ENCODE data around the gene ABCC1.

Gene ABCC1

DNA sequence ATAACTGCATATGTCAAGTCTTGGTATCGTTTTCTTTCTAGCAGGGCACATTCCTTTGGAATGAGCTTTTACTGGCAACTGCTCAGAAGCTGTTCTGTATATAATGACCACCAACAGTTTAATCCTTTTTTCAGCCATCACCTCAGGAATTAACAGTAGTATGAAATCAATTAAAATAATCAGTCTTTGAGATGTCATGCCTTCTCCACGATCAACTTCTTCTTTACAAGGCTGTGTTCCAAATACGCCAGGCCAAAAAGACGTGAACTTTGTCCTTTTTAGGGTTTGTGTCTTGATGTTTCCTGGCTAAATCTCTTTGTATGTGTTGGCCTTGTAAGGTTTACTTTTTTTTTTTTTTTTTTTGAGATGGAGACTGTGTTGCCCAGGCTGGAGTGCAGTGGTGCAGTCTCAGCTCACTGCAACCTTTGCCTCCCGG, 54.9 kb downstream of the ABCC1 start:
- 0 out of 2 replicates have a peak, but pooled peaks cover 5% of the 10 kb centered on the region for H4K20me1 ChIP-seq
- peaks cover 7% of the 10 kb centered on the region; the same call in 1 of the 2 replicates for H3K9me3 ChIP-seq
- H3K4me1 ChIP-seq = peaks cover 70% of the 10 kb centered on the region
- H3K27me3 ChIP-seq = no peaks in the 10 kb centered on the region
- H3K4me3 ChIP-seq = no peak overlapping the region
- H3K27ac ChIP-seq = no peak overlapping the region
- H3K9ac ChIP-seq = no peak overlapping the region
- TF ChIP-seq Cebpa-rat (IDR thresholded peaks at IDR 0.05) = no peak
- H3K4me2 ChIP-seq = no peak overlapping the region
- H3K36me3 ChIP-seq = peaks cover 27% of the 10 kb centered on the region

DNA sequence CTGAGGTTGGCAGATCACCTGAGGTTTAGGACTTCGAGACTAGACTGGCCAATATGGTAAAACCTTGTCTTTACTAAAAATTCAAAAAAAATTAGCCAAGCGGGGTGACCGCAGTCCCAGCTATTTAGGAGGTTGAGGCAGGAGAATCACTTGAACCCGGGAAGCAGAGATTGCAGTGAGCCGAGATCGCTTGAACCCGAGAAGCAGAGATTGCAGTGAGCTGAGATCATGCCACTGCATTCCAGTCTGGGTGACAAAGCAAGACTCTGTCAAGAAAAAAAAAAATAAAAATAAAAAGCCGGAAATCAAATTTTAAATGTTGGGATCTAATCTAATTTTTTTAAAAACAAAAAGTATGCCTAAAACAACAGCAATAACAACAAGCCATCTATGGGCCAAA, 56.3 kb downstream of the ABCC1 start:
- Histone ChIP-seq H3K4me3 (no peak overlapping the region), H3K27ac (no peak overlapping the region; the same call in 1 of the 2 replicates), H3K4me1 (peaks cover 70% of the 10 kb centered on the region), H3K9me3 (peaks cover 7% of the 10 kb centered on the region; the same call in 1 of the 2 replicates), H3K36me3 (peaks cover 35% of the 10 kb centered on the region), H3K9ac (no peak overlapping the region), H4K20me1 (0 out of 2 replicates have a peak, but pooled peaks cover 8% of the 10 kb centered on the region), H3K27me3 (no peaks in the 10 kb centered on the region), H3K4me2 (peak overlapping the region; percentile 82)
- no peak for TF ChIP-seq Cebpa-rat (IDR thresholded peaks at IDR 0.05)

DNA sequence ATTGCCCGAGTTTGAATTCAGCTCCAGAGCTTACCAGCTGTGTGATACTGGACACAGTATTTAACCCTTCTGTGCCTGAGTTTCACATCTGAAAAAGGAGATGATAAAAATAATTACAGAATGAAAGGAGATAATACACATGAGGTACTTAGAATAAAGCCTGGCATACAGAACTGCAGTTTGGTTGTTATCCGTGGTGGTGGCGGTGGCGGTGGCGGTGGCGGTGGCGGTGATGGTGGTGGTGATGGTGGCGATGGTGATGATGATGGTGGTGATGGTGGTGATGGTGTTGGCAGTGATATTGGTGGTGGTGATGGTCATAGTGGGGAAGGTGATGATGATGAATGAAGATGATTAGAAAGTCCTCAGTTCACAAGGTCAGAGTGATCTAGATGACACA, 57.2 kb downstream of the ABCC1 start:
- Histone ChIP-seq H3K4me2 (peak overlapping the region; percentile 82), H3K27me3 (no peaks in the 10 kb centered on the region), H3K9me3 (peaks cover 7% of the 10 kb centered on the region; the same call in 1 of the 2 replicates), H3K4me1 (peaks cover 67% of the 10 kb centered on the region), H3K4me3 (no peak overlapping the region), H3K27ac (peak overlapping the region; percentile 78; the same call in 1 of the 2 replicates), H3K9ac (no peak overlapping the region), H4K20me1 (0 out of 2 replicates have a peak, but pooled peaks cover 8% of the 10 kb centered on the region), H3K36me3 (peaks cover 41% of the 10 kb centered on the region)
- no peak for TF ChIP-seq Cebpa-rat (IDR thresholded peaks at IDR 0.05)

DNA sequence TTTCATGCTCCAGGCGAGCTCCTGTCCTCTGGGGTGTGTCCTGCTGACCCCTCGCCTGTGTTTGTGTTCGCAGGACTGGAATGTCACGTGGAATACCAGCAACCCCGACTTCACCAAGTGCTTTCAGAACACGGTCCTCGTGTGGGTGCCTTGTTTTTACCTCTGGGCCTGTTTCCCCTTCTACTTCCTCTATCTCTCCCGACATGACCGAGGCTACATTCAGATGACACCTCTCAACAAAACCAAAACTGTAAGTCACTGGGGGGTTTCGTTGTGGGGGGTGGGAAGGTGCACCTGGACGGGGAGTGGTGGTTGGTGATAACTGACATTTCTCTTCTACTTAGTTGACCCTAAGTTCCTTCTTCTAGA, 58.3 kb downstream of the ABCC1 start:
- 0 out of 2 replicates have a peak, but pooled peaks cover 8% of the 10 kb centered on the region for H4K20me1 ChIP-seq
- peaks cover 68% of the 10 kb centered on the region for H3K4me1 ChIP-seq
- H3K4me2 ChIP-seq = peak overlapping the region; percentile 82
- peak overlapping the region; percentile 40 for H3K4me3 ChIP-seq
- no peak for TF ChIP-seq Cebpa-rat (IDR thresholded peaks at IDR 0.05)
- H3K27me3 ChIP-seq = no peaks in the 10 kb centered on the region
- peaks cover 7% of the 10 kb centered on the region; the same call in 1 of the 2 replicates for H3K9me3 ChIP-seq
- H3K9ac ChIP-seq = peak overlapping the region; percentile 39
- H3K36me3 ChIP-seq = peaks cover 43% of the 10 kb centered on the region
- H3K27ac ChIP-seq = peak overlapping the region; percentile 78

DNA sequence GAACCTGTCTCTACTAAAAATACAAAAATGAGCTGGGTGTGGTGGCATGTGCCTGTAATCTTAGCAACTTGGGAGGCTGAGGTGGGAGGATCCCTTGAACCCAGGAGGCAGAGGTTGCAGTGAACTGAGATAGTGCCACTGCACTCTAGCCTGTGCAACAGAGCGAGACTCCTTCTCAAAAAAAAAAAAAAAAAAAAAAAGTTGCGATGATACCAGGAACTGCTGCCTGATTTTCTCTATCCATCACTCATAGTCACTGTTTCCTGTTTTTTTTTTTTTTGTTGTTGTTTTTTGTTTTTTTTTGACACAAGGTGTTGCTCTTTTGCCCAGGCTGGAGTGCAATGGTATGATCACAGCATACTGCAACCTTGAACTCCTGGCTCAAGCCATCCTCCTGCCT, 59.2 kb downstream of the ABCC1 start:
- H3K9ac ChIP-seq = peak overlapping the region; percentile 39; the same call in 1 of the 2 replicates
- peaks cover 46% of the 10 kb centered on the region for H3K36me3 ChIP-seq
- H4K20me1 ChIP-seq = 0 out of 2 replicates have a peak, but pooled peaks cover 8% of the 10 kb centered on the region
- no peak for TF ChIP-seq Cebpa-rat (IDR thresholded peaks at IDR 0.05)
- H3K4me1 ChIP-seq = peaks cover 77% of the 10 kb centered on the region
- peak overlapping the region; percentile 78 for H3K27ac ChIP-seq
- no peaks in the 10 kb centered on the region for H3K27me3 ChIP-seq
- H3K4me2 ChIP-seq = peak overlapping the region; percentile 82
- peaks cover 7% of the 10 kb centered on the region; the same call in 1 of the 2 replicates for H3K9me3 ChIP-seq
- H3K4me3 ChIP-seq = peak overlapping the region; percentile 40; the same call in 1 of the 2 replicates

DNA sequence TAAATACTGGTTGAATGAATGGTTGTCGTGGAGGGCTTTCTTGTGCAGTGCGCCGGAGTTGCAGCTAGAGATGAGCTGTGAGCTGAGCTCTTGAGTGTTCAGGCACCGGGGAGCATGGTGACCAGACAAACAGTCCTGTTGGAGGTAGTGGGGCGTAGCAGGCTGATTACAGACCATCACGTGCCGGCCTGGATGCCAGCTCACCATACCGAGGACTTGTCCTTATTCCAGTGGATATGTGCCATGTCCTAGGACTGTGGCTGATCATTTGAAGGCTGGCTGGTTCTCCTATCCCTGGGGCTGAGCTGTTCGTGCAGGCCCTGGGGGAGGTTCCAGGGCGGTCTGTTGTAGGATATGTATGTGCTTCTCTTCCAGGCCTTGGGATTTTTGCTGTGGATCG, 60.0 kb downstream of the ABCC1 start:
- Histone ChIP-seq H3K27me3 (no peaks in the 10 kb centered on the region), H3K4me2 (peak overlapping the region; percentile 82), H3K27ac (peak overlapping the region; percentile 78), H3K4me3 (no peak overlapping the region), H3K9ac (0 out of 2 replicates have a peak overlapping the region, but pooled peaks have one; percentile 36), H3K9me3 (peaks cover 7% of the 10 kb centered on the region; the same call in 1 of the 2 replicates), H3K4me1 (peaks cover 84% of the 10 kb centered on the region), H3K36me3 (peaks cover 51% of the 10 kb centered on the region), H4K20me1 (peaks cover 10% of the 10 kb centered on the region)
- no peak for TF ChIP-seq Cebpa-rat (IDR thresholded peaks at IDR 0.05)

DNA sequence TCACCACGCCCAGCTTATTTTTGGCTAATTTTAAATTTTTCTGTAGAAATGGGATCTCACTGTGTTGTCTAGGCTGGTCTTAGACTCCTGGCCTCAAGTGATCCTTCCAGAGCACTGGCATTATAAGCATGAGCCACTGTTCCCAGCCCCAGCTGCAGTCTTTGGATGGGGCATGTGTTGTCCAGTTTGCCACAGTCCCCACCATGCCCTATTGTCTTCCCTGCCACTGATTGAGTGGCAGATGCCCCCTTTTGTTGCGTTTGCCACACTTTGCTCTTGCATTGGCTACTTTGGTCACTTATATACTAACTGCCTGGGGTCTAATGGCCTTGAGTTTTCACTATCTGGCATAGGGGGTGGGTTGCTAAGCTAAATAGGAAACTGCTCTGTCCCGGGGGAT, 60.8 kb downstream of the ABCC1 start:
- TF ChIP-seq Cebpa-rat (IDR thresholded peaks at IDR 0.05) = no peak
- no peaks in the 10 kb centered on the region for H3K27me3 ChIP-seq
- H3K4me1 ChIP-seq = peaks cover 92% of the 10 kb centered on the region
- no peak overlapping the region; the same call in 1 of the 2 replicates for H3K9ac ChIP-seq
- H3K36me3 ChIP-seq = peaks cover 54% of the 10 kb centered on the region
- H3K4me2 ChIP-seq = peak overlapping the region; percentile 82
- peaks cover 18% of the 10 kb centered on the region for H4K20me1 ChIP-seq
- H3K4me3 ChIP-seq = no peak overlapping the region
- H3K27ac ChIP-seq = peak overlapping the region; percentile 78; the same call in 1 of the 2 replicates
- H3K9me3 ChIP-seq = peaks cover 7% of the 10 kb centered on the region; the same call in 1 of the 2 replicates

DNA sequence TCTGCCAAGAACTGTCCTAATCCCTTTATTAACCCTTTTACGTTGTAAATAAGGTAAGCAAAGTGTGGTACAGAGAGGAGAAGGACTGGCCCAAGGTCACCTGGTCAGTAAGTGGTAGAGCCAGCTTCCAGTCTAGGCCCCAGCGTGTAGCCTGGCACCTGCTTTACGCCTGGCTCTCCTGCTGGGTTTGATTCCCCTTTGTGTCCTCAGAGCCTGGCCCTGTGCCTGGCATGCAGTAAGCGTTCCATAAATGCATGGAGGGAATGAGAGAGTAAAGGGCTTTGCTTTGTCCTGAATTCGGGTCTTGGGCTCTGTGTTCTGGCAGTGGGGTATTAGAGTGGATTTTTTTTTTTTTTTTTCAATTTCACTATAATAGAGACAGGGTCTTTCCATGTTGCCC, 62.7 kb downstream of the ABCC1 start:
- no peak overlapping the region for H3K27ac ChIP-seq
- no peak overlapping the region for H3K4me3 ChIP-seq
- no peak overlapping the region for H3K9ac ChIP-seq
- H3K36me3 ChIP-seq = peaks cover 59% of the 10 kb centered on the region
- H3K4me1 ChIP-seq = peaks cover 94% of the 10 kb centered on the region
- H3K27me3 ChIP-seq = no peaks in the 10 kb centered on the region
- peaks cover 19% of the 10 kb centered on the region for H4K20me1 ChIP-seq
- no peaks in the 10 kb centered on the region for H3K9me3 ChIP-seq
- H3K4me2 ChIP-seq = no peak overlapping the region
- no peak for TF ChIP-seq Cebpa-rat (IDR thresholded peaks at IDR 0.05)

DNA sequence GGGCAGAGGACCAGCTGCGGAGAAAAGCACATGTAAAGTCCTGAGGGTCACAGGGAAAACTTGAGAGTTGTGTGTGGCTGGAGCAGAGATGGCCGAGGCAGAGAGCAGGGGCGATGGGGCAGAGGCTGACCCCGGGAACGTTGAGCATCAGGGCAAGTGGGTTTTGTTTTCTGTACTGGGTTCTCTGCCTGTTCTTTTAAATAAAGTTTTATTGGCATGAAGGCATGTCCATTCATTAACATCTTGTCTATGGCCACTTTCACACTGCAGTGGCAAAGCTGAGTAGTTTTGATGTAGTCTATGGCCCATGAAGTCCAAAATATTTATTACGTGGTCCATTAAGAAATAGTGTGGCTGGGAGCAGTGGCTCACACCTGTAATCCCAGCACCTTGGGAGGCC, 64.4 kb downstream of the ABCC1 start:
- Histone ChIP-seq H3K27ac (0 out of 2 replicates have a peak overlapping the region, but pooled peaks have one; percentile 0), H3K36me3 (peaks cover 75% of the 10 kb centered on the region), H3K4me1 (peaks cover 90% of the 10 kb centered on the region), H4K20me1 (peaks cover 19% of the 10 kb centered on the region), H3K9ac (no peak overlapping the region), H3K4me2 (0 out of 2 replicates have a peak overlapping the region, but pooled peaks have one; percentile 78), H3K27me3 (no peaks in the 10 kb centered on the region), H3K9me3 (no peaks in the 10 kb centered on the region), H3K4me3 (no peak overlapping the region)
- TF ChIP-seq Cebpa-rat (IDR thresholded peaks at IDR 0.05) = no peak

DNA sequence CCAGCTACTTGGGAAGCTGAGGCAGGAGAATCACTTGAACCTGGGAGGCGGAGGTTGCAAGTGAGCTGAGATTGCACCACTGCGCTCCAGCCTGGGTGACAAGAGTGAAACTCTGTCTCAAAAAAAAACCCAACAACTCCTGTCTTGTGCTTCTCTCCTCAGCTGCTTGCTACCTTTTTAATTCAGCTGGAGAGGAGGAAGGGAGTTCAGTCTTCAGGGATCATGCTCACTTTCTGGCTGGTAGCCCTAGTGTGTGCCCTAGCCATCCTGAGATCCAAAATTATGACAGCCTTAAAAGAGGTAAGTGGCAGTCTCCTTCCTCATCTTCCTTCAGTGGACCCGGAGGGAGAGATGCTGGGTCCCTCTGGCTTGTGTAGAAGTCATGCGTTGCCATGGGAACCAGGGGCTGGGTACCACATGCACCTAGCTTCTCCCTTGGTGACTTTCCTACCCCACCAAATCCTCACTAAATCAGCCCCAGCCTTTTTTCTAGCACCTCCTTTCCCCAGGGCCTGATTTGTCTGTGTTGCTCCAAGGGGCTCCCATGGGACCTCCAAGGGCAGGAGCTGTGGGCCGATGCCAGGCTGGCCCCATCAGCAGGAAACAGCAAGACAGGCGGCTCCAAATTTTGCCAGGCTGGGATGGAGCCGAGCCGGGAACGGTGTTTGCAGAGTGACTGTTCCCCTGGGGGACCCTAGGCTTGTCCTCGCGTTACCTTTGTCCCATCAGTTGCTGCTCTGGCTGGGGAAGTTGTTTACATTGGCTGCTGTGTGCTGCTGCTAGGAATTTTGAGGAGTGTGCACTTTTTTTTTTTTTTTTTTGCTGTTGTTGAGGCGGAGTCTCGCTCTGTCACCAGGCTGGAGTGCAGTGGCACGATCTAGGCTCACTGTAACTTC, 65.2 kb downstream of the ABCC1 start:
- peaks cover 75% of the 10 kb centered on the region for H3K36me3 ChIP-seq
- no peak overlapping the region for H3K4me3 ChIP-seq
- no peaks in the 10 kb centered on the region for H3K9me3 ChIP-seq
- no peak overlapping the region for H3K9ac ChIP-seq
- no peaks in the 10 kb centered on the region for H3K27me3 ChIP-seq
- peaks cover 90% of the 10 kb centered on the region for H3K4me1 ChIP-seq
- no peak for TF ChIP-seq Cebpa-rat (IDR thresholded peaks at IDR 0.05)
- H3K4me2 ChIP-seq = peak overlapping the region; percentile 78
- peak overlapping the region; percentile 78 for H3K27ac ChIP-seq
- peaks cover 11% of the 10 kb centered on the region for H4K20me1 ChIP-seq

Measured in BLaER1 (cell line).